Measurements from ENCODE around the gene WDR44.

DNA sequence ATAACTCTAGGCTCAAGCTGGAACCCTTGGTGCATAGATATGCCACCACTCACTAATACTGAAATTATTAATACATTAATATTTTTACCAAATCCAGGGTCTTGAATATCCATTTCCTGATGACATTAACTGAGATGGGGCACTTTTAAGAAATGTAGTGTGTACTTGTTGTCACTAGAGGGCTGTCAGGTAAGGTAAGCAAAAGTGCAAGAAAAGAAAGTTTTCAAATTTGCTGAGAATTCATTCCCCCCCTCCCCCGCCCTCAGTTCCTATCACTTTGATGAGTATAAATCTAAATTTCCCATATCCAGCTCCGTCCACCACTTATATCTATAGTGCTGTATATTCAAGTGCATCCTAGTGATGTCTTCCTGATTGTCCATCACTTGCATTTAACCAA is 20.5 kb upstream of the WDR44 start:
- TF ChIP-seq CTCF (IDR thresholded peaks at IDR 0.05; ENCODE audit: low read depth, low read length), result peak; percentile 50
- TF ChIP-seq EZH2phosphoT487 (IDR thresholded peaks at IDR 0.05; ENCODE audit: low read depth), result no peak
